Measurements from ENCODE around the gene NUP62CL. TPM values are rescaled to one million over a fixed set of nuclear protein-coding genes. Genes with fewer than 3 reads are reported as not detected.
"Not testable (repeated sequence)": the region's sequence is repeated elsewhere in the genome, so short reads cannot be mapped to it uniquely, and the experiment has no call there.

NUP62CL gene, protein sequence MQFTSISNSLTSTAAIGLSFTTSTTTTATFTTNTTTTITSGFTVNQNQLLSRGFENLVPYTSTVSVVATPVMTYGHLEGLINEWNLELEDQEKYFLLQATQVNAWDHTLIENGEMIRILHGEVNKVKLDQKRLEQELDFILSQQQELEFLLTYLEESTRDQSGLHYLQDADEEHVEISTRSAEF
- polyA plus RNA-seq (ENCODE audit: insufficient read length), result 0.90 TPM

- DNase-seq (ENCODE audit: low read depth), result peak; percentile 6
Measured at GRCh38 chrX:107205770-107206696, at the start of gene NUP62CL, which contains the start of gene DNAAF6. Gene NUP62CL (minus strand): TSS chrX:107206433. CDS start chrX:107175146, 31,287 bp downstream. Gene DNAAF6 (plus strand): TSS chrX:107206611. CDS start chrX:107212876, 6,265 bp downstream.

- DNase-seq (ENCODE audit: low read depth), result no peak
Measured at GRCh38 chrX:107228486-107228819, 22.2 kb upstream of the NUP62CL start.

- DNase-seq (ENCODE audit: low read depth), result no peak
Measured at GRCh38 chrX:107227780-107228485, 21.7 kb upstream of the NUP62CL start.

DNA sequence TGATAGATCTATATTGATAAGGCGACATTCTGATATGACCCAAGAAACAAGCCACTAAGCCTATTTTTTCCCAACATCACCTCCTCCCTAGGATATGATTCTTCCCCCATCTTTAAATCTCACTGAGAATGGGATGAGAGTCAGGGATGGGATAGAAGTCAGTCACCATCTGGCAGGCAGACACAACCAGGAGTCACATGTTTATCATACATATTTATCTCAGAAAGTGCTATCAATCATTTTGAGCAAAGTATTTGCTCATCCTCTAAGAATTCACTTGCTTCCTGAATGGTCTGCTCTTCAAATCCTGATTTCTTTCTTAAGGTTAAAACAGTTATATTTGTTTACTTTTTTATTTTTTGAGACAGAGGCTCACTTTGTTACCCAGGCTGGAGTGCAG, 20.5 kb upstream of the NUP62CL start:
- DNase-seq (ENCODE audit: low read depth), result no peak

GRCh38 chrX:107213477-107213876, 7.2 kb upstream of the NUP62CL start:
- DNase-seq (ENCODE audit: low read depth), result no peak

- DNase-seq (ENCODE audit: low read depth), result no peak
Measured at GRCh38 chrX:107207943-107208342, 1.7 kb upstream of the NUP62CL start.

DNA sequence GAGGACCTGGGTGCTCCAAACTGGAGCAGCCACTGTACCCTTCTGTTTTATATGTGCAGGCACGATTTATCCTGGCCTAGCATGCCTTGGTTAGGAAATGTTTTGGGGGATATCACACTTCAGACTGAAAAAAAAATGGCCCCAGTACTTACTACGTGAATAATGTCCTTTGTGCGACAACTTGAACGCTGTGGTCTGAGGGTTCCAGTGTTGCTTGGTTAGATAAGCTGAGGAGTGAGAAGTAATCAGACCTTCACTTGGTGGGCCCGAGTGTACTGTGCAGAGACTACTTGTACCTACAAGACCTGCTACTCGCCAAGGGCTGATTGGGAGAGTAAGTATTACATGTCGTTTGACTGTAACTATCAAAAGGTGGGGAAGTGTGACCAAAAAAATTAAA, 856 bp upstream of the NUP62CL start:
- DNase-seq (ENCODE audit: low read depth), result no peak

GRCh38 chrX:107206697-107207065, 448 bp upstream of the NUP62CL start:
- no peak for DNase-seq (ENCODE audit: low read depth)

DNA sequence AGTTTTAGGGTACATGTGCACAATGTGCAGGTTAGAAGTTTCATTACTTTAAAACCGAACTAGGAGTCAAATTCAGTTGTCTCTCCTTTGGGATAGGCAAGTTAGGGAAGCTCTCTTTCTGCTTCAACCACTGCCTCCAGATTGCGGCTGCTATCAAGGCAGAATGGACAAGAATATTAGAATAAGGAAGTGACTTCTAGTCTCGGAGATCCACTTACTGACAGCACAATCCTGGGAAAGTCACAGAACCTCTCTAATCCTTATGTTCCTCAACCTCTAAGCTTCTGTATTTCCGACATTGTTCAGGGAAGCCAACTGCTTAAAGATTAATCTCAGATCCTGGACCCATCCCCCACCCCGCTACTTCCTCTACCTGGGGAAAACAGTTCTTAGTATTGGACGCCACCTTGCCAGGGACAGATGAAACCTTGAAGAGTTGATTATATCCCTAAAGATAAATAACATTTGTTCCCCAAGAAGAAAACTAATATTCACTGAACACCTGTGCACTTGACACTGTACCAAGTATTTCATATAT, 2.1 kb downstream of the NUP62CL start:
- DNase-seq (ENCODE audit: low read depth), result no peak

GRCh38 chrX:107199491-107199890, 6.7 kb downstream of the NUP62CL start:
- DNase-seq (ENCODE audit: low read depth), result no peak

DNA sequence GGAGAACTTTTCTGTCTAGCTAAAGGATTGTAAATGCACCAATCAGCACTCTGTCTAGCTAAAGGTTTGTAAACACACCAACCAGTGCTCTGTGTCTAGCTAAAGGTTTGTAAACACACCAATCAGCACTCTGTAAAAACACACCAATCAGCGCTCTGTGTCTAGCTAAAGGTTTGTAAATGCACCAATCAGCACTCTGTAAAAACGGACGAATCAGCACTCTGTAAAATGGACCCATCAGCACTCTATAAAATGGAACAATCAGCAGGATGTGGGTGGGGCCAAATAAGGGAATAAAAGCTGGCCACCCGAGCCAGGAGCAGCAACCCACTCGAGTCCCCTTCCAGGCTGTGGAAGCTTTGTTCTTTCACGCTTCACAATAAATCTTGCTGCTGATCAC, 8.2 kb downstream of the NUP62CL start:
- DNase-seq (ENCODE audit: low read depth), result not testable (repeated sequence)

DNA sequence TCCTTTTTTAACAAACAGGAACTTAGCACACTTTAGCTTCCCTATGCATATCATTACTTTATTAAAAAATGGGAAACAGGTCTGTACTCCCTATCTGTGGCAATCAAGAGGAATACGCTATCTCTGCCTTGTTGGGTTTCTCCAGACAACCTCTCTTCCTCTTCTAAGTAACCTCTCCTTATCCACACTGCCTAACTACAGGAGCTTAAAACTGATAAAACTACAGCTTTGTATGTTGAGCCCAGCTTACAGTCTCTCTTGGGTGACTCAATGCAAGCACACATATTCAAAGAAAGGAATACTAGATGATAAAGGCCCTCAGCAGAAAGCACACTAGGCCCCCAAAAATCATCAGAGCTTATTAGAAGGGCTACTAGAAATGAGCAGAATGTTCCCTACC, 8.9 kb downstream of the NUP62CL start:
- DNase-seq (ENCODE audit: low read depth), result no peak

DNA sequence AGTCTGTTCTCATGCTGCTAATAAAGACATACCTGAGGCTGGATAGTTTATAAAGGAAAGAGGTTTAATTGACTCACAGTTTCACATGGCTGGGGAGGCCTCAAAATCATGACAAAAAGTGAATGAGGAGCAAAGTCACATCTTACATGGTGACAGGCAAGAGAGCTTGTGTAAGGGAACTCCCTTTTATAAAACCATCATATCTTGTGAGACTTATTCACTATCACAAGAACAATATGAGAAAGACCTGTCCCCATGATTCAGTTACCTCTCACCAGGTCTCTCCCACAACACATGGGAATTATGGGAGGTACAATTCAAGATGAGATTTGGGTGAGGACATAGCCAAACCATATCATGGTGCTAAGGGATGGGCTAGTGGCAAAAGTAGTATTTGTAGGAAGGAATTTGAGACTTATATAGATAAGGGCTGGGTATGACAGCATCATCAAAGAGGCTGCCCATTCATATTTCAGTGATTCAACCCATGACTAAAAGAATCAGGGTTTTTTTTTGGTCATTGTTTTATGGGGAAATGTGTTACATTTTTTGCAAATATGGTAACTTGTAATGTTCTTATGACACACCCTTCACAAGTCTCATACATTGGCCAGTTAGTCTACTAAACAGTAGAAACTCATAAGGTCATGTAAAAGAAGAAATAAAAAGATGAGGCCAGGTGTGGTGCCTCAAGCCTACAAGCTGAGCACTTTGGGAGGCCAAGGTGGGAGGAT, 34.7 kb downstream of the NUP62CL start:
- DNase-seq (ENCODE audit: low read depth), result no peak

DNA sequence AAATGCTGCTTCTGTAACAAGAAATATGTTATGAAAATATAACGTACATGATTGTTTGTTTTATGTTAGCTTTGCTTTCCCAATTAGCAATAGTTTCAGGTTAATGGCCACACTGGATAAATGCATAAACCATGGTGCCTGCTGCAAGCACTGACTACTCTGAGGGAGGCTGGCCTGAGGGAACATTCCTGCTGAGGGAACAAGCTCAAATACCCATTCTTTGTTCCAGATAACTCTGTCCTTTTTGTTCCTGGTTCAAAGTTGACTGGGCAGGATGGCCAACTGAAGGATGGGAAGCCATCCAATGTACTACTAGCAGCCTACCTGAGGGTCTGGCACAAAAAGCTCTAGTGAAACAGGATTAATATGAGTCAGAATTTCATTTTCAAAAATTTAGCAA, 37.5 kb downstream of the NUP62CL start:
- no peak for DNase-seq (ENCODE audit: low read depth)

DNA sequence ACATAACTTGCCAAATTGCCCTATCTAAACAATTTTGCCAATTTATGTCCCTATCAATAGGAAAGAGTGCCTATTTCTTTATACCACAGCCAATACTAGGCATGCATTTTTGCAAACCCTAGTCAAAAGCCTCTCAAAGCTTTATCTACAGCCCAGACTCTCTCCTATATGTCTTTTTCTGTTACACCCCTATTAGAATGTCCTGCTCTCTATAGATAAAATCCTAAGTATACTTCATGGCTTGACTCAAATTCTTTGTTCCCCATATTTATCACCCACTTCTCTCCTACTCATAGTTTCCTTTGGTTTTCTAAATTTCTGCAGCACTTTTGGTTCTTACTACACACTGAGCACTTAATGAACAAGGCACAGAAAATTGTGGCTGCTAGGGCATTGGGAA, 38.0 kb downstream of the NUP62CL start:
- DNase-seq (ENCODE audit: low read depth), result no peak

DNA sequence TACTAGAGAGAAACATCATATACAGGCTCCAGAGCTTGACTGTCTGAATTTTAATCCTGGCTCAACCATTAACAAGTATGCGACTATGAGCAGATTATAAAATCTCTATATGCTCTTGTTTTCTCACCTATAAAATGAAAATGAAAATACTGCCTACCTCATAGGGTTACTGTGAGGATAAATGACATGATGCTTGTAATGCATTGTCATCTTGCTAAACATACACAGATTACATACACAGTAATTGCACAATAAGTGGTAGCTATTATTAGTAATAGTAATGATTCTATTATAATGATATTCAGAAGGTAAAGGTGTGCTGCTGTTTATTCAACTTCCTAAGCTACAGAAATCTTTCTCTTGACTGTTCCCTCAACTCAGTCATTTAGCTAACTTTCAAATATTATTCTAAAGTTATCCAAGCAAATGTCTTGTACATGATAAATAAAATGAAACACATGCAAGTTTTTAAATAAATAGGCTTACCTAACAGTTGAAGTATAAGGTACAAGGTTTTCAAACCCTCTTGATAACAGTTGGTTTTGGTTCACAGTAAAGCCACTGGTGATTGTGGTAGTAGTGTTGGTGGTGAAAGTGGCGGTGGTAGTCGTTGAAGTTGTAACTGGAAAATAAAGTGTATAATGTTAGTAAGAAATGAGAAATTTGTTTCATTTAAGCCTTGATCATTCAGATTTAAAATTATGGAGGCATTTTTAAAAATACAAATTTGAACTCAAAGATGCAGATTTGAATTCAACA, 38.9 kb downstream of the NUP62CL start:
- DNase-seq (ENCODE audit: low read depth), result no peak

DNA sequence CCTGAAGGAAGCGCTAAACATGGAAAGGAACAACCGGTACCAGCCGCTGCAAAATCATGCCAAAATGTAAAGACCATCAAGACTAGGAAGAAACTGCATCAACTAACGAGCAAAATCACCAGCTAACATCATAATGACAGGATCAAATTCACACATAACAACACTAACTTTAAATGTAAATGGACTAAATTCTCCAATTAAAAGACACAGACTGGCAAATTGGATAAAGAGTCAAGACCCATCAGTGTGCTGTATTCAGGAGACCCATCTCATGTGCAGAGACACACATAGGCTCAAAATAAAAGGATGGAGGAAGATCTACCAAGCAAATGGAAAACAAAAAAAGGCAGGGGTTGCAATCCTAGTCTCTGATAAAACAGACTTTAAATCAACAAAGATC, 48.6 kb downstream of the NUP62CL start:
- not testable (repeated sequence) for DNase-seq (ENCODE audit: low read depth)

- not testable (repeated sequence) for DNase-seq (ENCODE audit: low read depth)
Measured at GRCh38 chrX:107155621-107156430, 50.4 kb downstream of the NUP62CL start.

- no peak for DNase-seq (ENCODE audit: low read depth)
Measured at GRCh38 chrX:107154787-107155620, 51.2 kb downstream of the NUP62CL start.
